ENCODE measurements around the gene AKAP7.
"Not testable (repeated sequence)": the region's sequence is repeated elsewhere in the genome, so short reads cannot be mapped to it uniquely, and the experiment has no call there.

The AKAP7 gene

GRCh38 chr6:131135244-131136020 lies at the start of gene AKAP7:
Gene AKAP7 (plus strand): TSS chr6:131135467. CDS start chr6:131135764, 297 bp downstream.
- Histone ChIP-seq H2AFZ (peak within 1 kb of the TSS; percentile 94), H3K4me3 (ENCODE audit: low read depth, low read length) (peak within 1 kb of the TSS; percentile 67), H3K27ac (peak within 1 kb of the TSS; percentile 83), H3K4me1 (peaks cover 6% of the 10 kb centered on the region), H3K27me3 (ENCODE audit: control insufficient read depth, insufficient read depth, low read length) (no peaks in the 10 kb centered on the region), H3K9me3 (ENCODE audit: control insufficient read depth, low read length) (no peaks in the 10 kb centered on the region), H3K36me3 (ENCODE audit: control insufficient read depth, insufficient read depth, low read length) (no peaks in the 10 kb centered on the region), H3K4me2 (ENCODE audit: low read length) (peak within 1 kb of the TSS; percentile 86), H3K79me2 (no peaks in the 10 kb centered on the region), H3K9ac (peak within 1 kb of the TSS; percentile 65)
- no peak for TF ChIP-seq CTCF (IDR thresholded peaks at IDR 0.05)

- H3K4me3 ChIP-seq (ENCODE audit: low read depth, low read length); H3K9me3 ChIP-seq (ENCODE audit: control insufficient read depth, low read length); H3K4me2 ChIP-seq (ENCODE audit: low read length); H3K27me3 ChIP-seq (ENCODE audit: control insufficient read depth, insufficient read depth, low read length); H3K79me2 ChIP-seq; H3K27ac ChIP-seq; H3K9ac ChIP-seq; H3K36me3 ChIP-seq (ENCODE audit: control insufficient read depth, insufficient read depth, low read length); H3K4me1 ChIP-seq; H2AFZ ChIP-seq: not testable (repeated sequence)
Observed at GRCh38 chr6:131090339-131090738, 44.9 kb upstream of the AKAP7 start.

GRCh38 chr6:131091944-131092343 lies 43.3 kb upstream of the AKAP7 start:
- not testable (repeated sequence) for H3K9ac ChIP-seq; H3K79me2 ChIP-seq; H3K4me3 ChIP-seq (ENCODE audit: low read depth, low read length); H3K9me3 ChIP-seq (ENCODE audit: control insufficient read depth, low read length); H3K27me3 ChIP-seq (ENCODE audit: control insufficient read depth, insufficient read depth, low read length); H2AFZ ChIP-seq; H3K4me1 ChIP-seq; H3K27ac ChIP-seq; H3K4me2 ChIP-seq (ENCODE audit: low read length); H3K36me3 ChIP-seq (ENCODE audit: control insufficient read depth, insufficient read depth, low read length)

- TF ChIP-seq CTCF (IDR thresholded peaks at IDR 0.05) = no peak
- Histone ChIP-seq H3K27ac (no peak overlapping the region), H2AFZ (no peak overlapping the region), H3K9me3 (ENCODE audit: control insufficient read depth, low read length) (no peaks in the 10 kb centered on the region), H3K9ac (no peak overlapping the region), H3K79me2 (no peaks in the 10 kb centered on the region), H3K4me3 (ENCODE audit: low read depth, low read length) (no peak overlapping the region), H3K36me3 (ENCODE audit: control insufficient read depth, insufficient read depth, low read length) (no peaks in the 10 kb centered on the region), H3K4me1 (no peaks in the 10 kb centered on the region), H3K27me3 (ENCODE audit: control insufficient read depth, insufficient read depth, low read length) (no peaks in the 10 kb centered on the region), H3K4me2 (ENCODE audit: low read length) (no peak overlapping the region)
Observed at GRCh38 chr6:131093334-131093733, 41.9 kb upstream of the AKAP7 start.

- Histone ChIP-seq H3K4me3 (ENCODE audit: low read depth, low read length) (no peak overlapping the region), H3K9me3 (ENCODE audit: control insufficient read depth, low read length) (no peaks in the 10 kb centered on the region), H3K4me2 (ENCODE audit: low read length) (no peak overlapping the region), H2AFZ (no peak overlapping the region), H3K27ac (no peak overlapping the region), H3K9ac (no peak overlapping the region), H3K4me1 (no peaks in the 10 kb centered on the region), H3K27me3 (ENCODE audit: control insufficient read depth, insufficient read depth, low read length) (no peaks in the 10 kb centered on the region), H3K36me3 (ENCODE audit: control insufficient read depth, insufficient read depth, low read length) (no peaks in the 10 kb centered on the region), H3K79me2 (no peaks in the 10 kb centered on the region)
- no peak for TF ChIP-seq CTCF (IDR thresholded peaks at IDR 0.05)
Observed at GRCh38 chr6:131096786-131097185, 38.5 kb upstream of the AKAP7 start.

All from parathyroid adenoma (tissue), 2 donors.